ENCODE measurements around the gene COL27A1.

- TF ChIP-seq CTCF (IDR thresholded peaks at IDR 0.05; ENCODE audit: borderline replicate concordance, extremely low read depth, low read length, poor library complexity, severe bottlenecking), result no peak
- TF ChIP-seq EZH2 (IDR thresholded peaks at IDR 0.05; ENCODE audit: borderline replicate concordance, low read depth, low read length, severe bottlenecking), result no peak
These were observed 153.1 kb downstream of the COL27A1 start for GRCh38 chr9:114308361-114308950.
